Stomach (tissue), 4 donors: Measurements from ENCODE around the gene WFIKKN1.

Source experiments
- EP300 ChIP-seq: sonication (generic); formaldehyde crosslinking; IDR thresholded peaks from one replicate; pipeline ENCODE4 v1.6.1; 2017; ENCODE audit warnings: antibody characterized with exemption
- POLR2A ChIP-seq, 4 donors: fragments of 450-650 bp; IDR thresholded peaks; one replicate each; pipeline ENCODE4 v1.6.1; 2016; ENCODE audit warnings: antibody characterized with exemption in 4 of 4, control low read depth in 2 of 4, mild to moderate bottlenecking in 1 of 4, moderate library complexity in 1 of 4
- POLR2AphosphoS5 ChIP-seq, 3 donors: sonication (generic); formaldehyde crosslinking; IDR thresholded peaks; one replicate each; pipeline ENCODE4 v1.6.1; 2016; ENCODE audit warnings: antibody characterized with exemption in 3 of 3
- TF ChIP-seq, protein P1 (sequence below), 7 experiments: fragments of 450-650 bp in 4 of 7; fragments of 200-600 bp in 3 of 7; sonication (generic) in 3 of 7; IDR thresholded peaks; one replicate each; pipeline ENCODE4 v1.5.1; 2016 to 2019; ENCODE audit warnings: antibody characterized with exemption in 7 of 7, control low read depth in 2 of 7, mild to moderate bottlenecking in 1 of 7

DNA sequence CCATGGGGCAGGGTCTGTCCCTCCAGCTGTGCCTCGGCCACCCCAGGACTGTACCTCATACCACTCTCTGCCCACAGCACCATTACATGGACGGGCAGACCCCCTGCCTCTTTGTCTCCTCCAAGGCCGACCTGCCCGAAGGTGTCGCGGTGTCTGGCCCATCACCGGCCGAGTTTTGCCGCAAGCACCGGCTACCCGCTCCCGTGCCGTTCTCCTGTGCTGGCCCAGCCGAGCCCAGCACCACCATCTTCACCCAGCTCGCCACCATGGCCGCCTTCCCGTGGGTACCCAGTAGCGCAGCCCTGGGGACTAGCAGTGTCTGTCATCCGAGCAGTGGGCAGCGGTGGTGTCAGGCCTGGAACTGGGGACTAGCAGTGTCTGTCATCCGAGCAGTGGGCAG, 42.1 kb downstream of the WFIKKN1 start:
- TF ChIP-seq POLR2A (IDR thresholded peaks at IDR 0.05) = no peak
- TF ChIP-seq, protein P1, sequence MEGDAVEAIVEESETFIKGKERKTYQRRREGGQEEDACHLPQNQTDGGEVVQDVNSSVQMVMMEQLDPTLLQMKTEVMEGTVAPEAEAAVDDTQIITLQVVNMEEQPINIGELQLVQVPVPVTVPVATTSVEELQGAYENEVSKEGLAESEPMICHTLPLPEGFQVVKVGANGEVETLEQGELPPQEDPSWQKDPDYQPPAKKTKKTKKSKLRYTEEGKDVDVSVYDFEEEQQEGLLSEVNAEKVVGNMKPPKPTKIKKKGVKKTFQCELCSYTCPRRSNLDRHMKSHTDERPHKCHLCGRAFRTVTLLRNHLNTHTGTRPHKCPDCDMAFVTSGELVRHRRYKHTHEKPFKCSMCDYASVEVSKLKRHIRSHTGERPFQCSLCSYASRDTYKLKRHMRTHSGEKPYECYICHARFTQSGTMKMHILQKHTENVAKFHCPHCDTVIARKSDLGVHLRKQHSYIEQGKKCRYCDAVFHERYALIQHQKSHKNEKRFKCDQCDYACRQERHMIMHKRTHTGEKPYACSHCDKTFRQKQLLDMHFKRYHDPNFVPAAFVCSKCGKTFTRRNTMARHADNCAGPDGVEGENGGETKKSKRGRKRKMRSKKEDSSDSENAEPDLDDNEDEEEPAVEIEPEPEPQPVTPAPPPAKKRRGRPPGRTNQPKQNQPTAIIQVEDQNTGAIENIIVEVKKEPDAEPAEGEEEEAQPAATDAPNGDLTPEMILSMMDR (IDR thresholded peaks at IDR 0.05) = no peak
- no peak for TF ChIP-seq POLR2AphosphoS5 (IDR thresholded peaks at IDR 0.05)
- no peak for TF ChIP-seq EP300
